T-cell (primary cell): ENCODE results near the gene STAC. TPM values are rescaled to one million over a fixed set of nuclear protein-coding genes. Genes with fewer than 3 reads are reported as not detected.
"Not testable (repeated sequence)": the region's sequence is repeated elsewhere in the genome, so short reads cannot be mapped to it uniquely, and the experiment has no call there.

ENCODE experiments used
- ATAC-seq, 4 experiments: fragments of 200-7000 bp in 3 of 4; fragments of 150-1000 bp in 1 of 4; cut with Tn5 transposase; replicated peaks in 1 of 4; 1 replicate in 3 of 4; 2 replicates in 1 of 4; pipeline ENCODE4 v1.10.0; 2021; ENCODE audit warnings: moderate library complexity in 3 of 4, mild to moderate bottlenecking in 2 of 4, moderate number of reproducible peaks in 1 of 4
- CTCF ChIA-PET, 2 donors: fragments of 300-600 bp; sonication (Branson Sonifier 250); formaldehyde crosslinking; loops; one replicate each; lab custom pipeline; 2022; ENCODE audit warnings: antibody characterized with exemption in 2 of 2; lab: Charles Lee
- POLR2A ChIA-PET, 2 donors: fragments of 300-600 bp; sonication (Branson Sonifier 250); formaldehyde crosslinking; loops; one replicate each; lab custom pipeline; 2022; ENCODE audit warnings: antibody characterized with exemption in 2 of 2; lab: Charles Lee
- DNase-seq, 35 experiments: peaks; one replicate each; pipeline versions ENCODE4 v3.0.0 to v3.0.0-alpha.2; 2013 to 2023
- H3K27ac ChIP-seq: one replicate; pipeline ENCODE4 v1.5.1; 2013; ENCODE audit warnings: low read length
- H3K27me3 ChIP-seq, 2 experiments: replicated peaks in 1 of 2; 1 replicate in 1 of 2; 2 replicates in 1 of 2; pipeline versions ENCODE4 v1.6.1 to v1.7.0; 2013; ENCODE audit warnings: low read length in 1 of 2, mixed read lengths in 1 of 2; ENCODE audit not compliant: control insufficient read depth in 2 of 2, insufficient read depth in 2 of 2; ENCODE audit errors: extremely low read depth in 1 of 2
- H3K36me3 ChIP-seq, 2 donors: 1 replicate in 1 of 2; 2 replicates in 1 of 2; pipeline versions ENCODE4 v1.6.1 to v1.7.0; 2013; ENCODE audit warnings: low read length in 1 of 2; ENCODE audit not compliant: control insufficient read depth in 2 of 2, insufficient read depth in 1 of 2; ENCODE audit errors: extremely low read depth in 1 of 2
- H3K4me1 ChIP-seq, 2 experiments: 1 replicate in 1 of 2; 2 replicates in 1 of 2; pipeline versions ENCODE4 v1.6.1 to v1.7.0; 2013; ENCODE audit warnings: low read length in 2 of 2, mixed read lengths in 1 of 2; ENCODE audit not compliant: insufficient read depth in 2 of 2, control insufficient read depth in 1 of 2; ENCODE audit errors: extremely low read depth in 1 of 2
- H3K4me3 ChIP-seq, 2 donors: 1 replicate in 1 of 2; 2 replicates in 1 of 2; pipeline versions ENCODE4 v1.5.1 to v1.7.0; 2013; ENCODE audit warnings: mild to moderate bottlenecking in 2 of 2, low read length in 1 of 2, moderate library complexity in 1 of 2; ENCODE audit not compliant: control insufficient read depth in 1 of 2; ENCODE audit errors: extremely low read depth in 1 of 2
- H3K9me3 ChIP-seq: 2 replicates; pipeline ENCODE4 v1.7.0; 2013
- H3K27ac Mint-ChIP-seq, 2 donors: one replicate each; pipeline ENCODE4 v1.8.0; 2020 to 2021; ENCODE audit warnings: mild to moderate bottlenecking in 2 of 2, mixed read lengths in 2 of 2
- H3K27me3 Mint-ChIP-seq, 2 donors: one replicate each; pipeline ENCODE4 v1.8.0; 2021 to 2022; ENCODE audit warnings: mixed read lengths in 2 of 2
- H3K36me3 Mint-ChIP-seq: one replicate; pipeline ENCODE4 v1.8.0; 2021; ENCODE audit warnings: mixed read lengths
- H3K4me1 Mint-ChIP-seq, 3 donors: one replicate each; pipeline ENCODE4 v1.8.0; 2020 to 2022; ENCODE audit warnings: mixed read lengths in 3 of 3, mild to moderate bottlenecking in 1 of 3
- H3K4me3 Mint-ChIP-seq, 3 donors: one replicate each; pipeline ENCODE4 v1.8.0; 2020 to 2022; ENCODE audit warnings: mild to moderate bottlenecking in 3 of 3, mixed read lengths in 3 of 3, moderate library complexity in 3 of 3
- H3K9me3 Mint-ChIP-seq, 3 donors: one replicate each; pipeline ENCODE4 v1.8.0; 2020 to 2022; ENCODE audit warnings: mixed read lengths in 3 of 3
- WGBS: methylation state at CpG from one replicate; pipeline ENCODE4 v1.1.5; 2013; ENCODE audit warnings: missing lambda C conversion rate; ENCODE audit not compliant: insufficient coverage; 5-methylcytosine and 5-hydroxymethylcytosine counted together
- total RNA-seq, 35 experiments: library from RNA in 6 of 35; stranded (reverse) in 6 of 35; fragments of 120-200 nt in 1 of 35; gene quantifications; one replicate each; pipeline versions ENCODE4 v1.2.1 to v1.2.4 and lab custom pipeline; 2013 to 2026

The STAC gene
- total RNA-seq, 5 donors from 2014 or later (not counting 1 experiment from before 2014, with no cell fraction given): 0.09 to 0.10 TPM; not detected in 3

- Mint-ChIP-seq H3K27ac (no peak overlapping the region), H3K4me3 (no peak overlapping the region), H3K4me1 (no peaks in the 10 kb centered on the region), H3K27me3 (peaks cover 3 to 4% of the 10 kb centered on the region in 2 donors), H3K36me3 (no peaks in the 10 kb centered on the region), H3K9me3 (peaks cover 0 to 5% (median 4%) of the 10 kb centered on the region in 3 donors)
- Histone ChIP-seq H3K27me3 (no peaks in the 10 kb centered on the region), H3K4me3 (no peak overlapping the region), H3K36me3 (no peaks in the 10 kb centered on the region), H3K27ac (no peak overlapping the region), H3K9me3 (no peaks in the 10 kb centered on the region), H3K4me1 (no peaks in the 10 kb centered on the region)
- no peak for DNase-seq
- no peak for ATAC-seq
- ChIA-PET CTCF (no interaction called here), POLR2A (no interaction called here)
- WGBS: 67% methylated on average over 1 of the region's 1 CpG
Observed at GRCh38 chr3:36562945-36563344, 182.6 kb downstream of the STAC start.

GRCh38 chr3:36575241-36575640 lies 194.9 kb downstream of the STAC start:
- Histone ChIP-seq H3K27me3 (no peaks in the 10 kb centered on the region), H3K4me1 (no peaks in the 10 kb centered on the region), H3K4me3 (no peak overlapping the region), H3K36me3 (no peaks in the 10 kb centered on the region), H3K27ac (no peak overlapping the region), H3K9me3 (no peaks in the 10 kb centered on the region)
- H3K4me1 Mint-ChIP-seq: no peaks in the 10 kb centered on the region
- ATAC-seq (no peak), DNase-seq (no peak)
- no CpG with 5 or more reads among the region's 2 CpGs for WGBS
- no peak overlapping the region for H3K27ac Mint-ChIP-seq
- ChIA-PET CTCF (no interaction called here), POLR2A (no interaction called here)
- no peaks in the 10 kb centered on the region for H3K27me3 Mint-ChIP-seq
- peaks cover 15 to 23% (median 19%) of the 10 kb centered on the region in 3 donors for H3K9me3 Mint-ChIP-seq
- no peaks in the 10 kb centered on the region for H3K36me3 Mint-ChIP-seq
- no peak overlapping the region for H3K4me3 Mint-ChIP-seq

GRCh38 chr3:36578418-36578817 lies 198.1 kb downstream of the STAC start:
- H3K4me3 Mint-ChIP-seq, ATAC-seq, H3K4me3 ChIP-seq, H3K27me3 Mint-ChIP-seq, DNase-seq, H3K36me3 Mint-ChIP-seq, H3K4me1 ChIP-seq, H3K27me3 ChIP-seq, H3K4me1 Mint-ChIP-seq, H3K9me3 ChIP-seq, CTCF ChIA-PET, POLR2A ChIA-PET, H3K27ac Mint-ChIP-seq, H3K36me3 ChIP-seq, H3K27ac ChIP-seq: not testable (repeated sequence)
- peaks cover 15 to 26% (median 19%) of the 10 kb centered on the region in 3 donors for H3K9me3 Mint-ChIP-seq
- WGBS: no CpG with 5 or more reads among the region's 4 CpGs

GRCh38 chr3:36579746-36580145 lies 199.4 kb downstream of the STAC start:
- H3K36me3 ChIP-seq: no peaks in the 10 kb centered on the region
- H3K27ac ChIP-seq: no peak overlapping the region
- ChIA-PET CTCF (no interaction called here), POLR2A (no interaction called here)
- no peaks in the 10 kb centered on the region for H3K9me3 ChIP-seq
- Mint-ChIP-seq H3K36me3 (no peaks in the 10 kb centered on the region), H3K4me3 (no peak overlapping the region), H3K9me3 (peaks cover 8 to 21% (median 19%) of the 10 kb centered on the region in 3 donors), H3K27ac (no peak overlapping the region), H3K4me1 (no peaks in the 10 kb centered on the region), H3K27me3 (peaks cover 0 to 2% of the 10 kb centered on the region in 2 donors)
- H3K27me3 ChIP-seq: no peaks in the 10 kb centered on the region
- H3K4me1 ChIP-seq: no peaks in the 10 kb centered on the region
- no CpG with 5 or more reads among the region's 1 CpG for WGBS
- ATAC-seq (no peak), DNase-seq (no peak)
- no peak overlapping the region for H3K4me3 ChIP-seq

GRCh38 chr3:36580716-36581115 lies 200.4 kb downstream of the STAC start:
- H3K36me3 Mint-ChIP-seq: no peaks in the 10 kb centered on the region
- POLR2A ChIA-PET: no interaction called here
- H3K4me3 ChIP-seq: no peak overlapping the region
- peaks cover 11 to 21% (median 19%) of the 10 kb centered on the region in 3 donors for H3K9me3 Mint-ChIP-seq
- H3K4me3 Mint-ChIP-seq: no peak overlapping the region
- DNase-seq (no peak), ATAC-seq (no peak)
- H3K27ac ChIP-seq: no peak overlapping the region
- no peaks in the 10 kb centered on the region for H3K27me3 ChIP-seq
- no peaks in the 10 kb centered on the region for H3K9me3 ChIP-seq
- no peak overlapping the region for H3K27ac Mint-ChIP-seq
- no peaks in the 10 kb centered on the region for H3K36me3 ChIP-seq
- H3K4me1 ChIP-seq: no peaks in the 10 kb centered on the region
- WGBS: 64% methylated on average over 2 of the region's 2 CpGs
- peaks cover 0 to 2% of the 10 kb centered on the region in 2 donors for H3K27me3 Mint-ChIP-seq
- CTCF ChIA-PET: interaction anchor here in 1 of 2 donors (0.7 kb wide), 1 partner anchor 803 kb away, joined by 3 read pairs; no protein-coding TSS in a partner anchor
- no peaks in the 10 kb centered on the region for H3K4me1 Mint-ChIP-seq

GRCh38 chr3:36591959-36592358 lies 211.7 kb downstream of the STAC start:
- no peaks in the 10 kb centered on the region for H3K36me3 Mint-ChIP-seq
- H3K27me3 Mint-ChIP-seq: peaks cover 3 to 13% of the 10 kb centered on the region in 2 donors
- DNase-seq: no peak
- no peak overlapping the region for H3K4me3 ChIP-seq
- no peak overlapping the region for H3K4me3 Mint-ChIP-seq
- no peak for ATAC-seq
- no peaks in the 10 kb centered on the region for H3K4me1 Mint-ChIP-seq
- POLR2A ChIA-PET: no interaction called here
- no peaks in the 10 kb centered on the region for H3K36me3 ChIP-seq
- H3K27ac ChIP-seq: no peak overlapping the region
- CTCF ChIA-PET: no interaction called here
- H3K27me3 ChIP-seq: no peaks in the 10 kb centered on the region
- 80% methylated on average over 1 of the region's 3 CpGs for WGBS
- H3K9me3 Mint-ChIP-seq: peaks cover under 1 to 6% (median 1%) of the 10 kb centered on the region in 3 donors
- no peaks in the 10 kb centered on the region for H3K9me3 ChIP-seq
- H3K4me1 ChIP-seq: no peaks in the 10 kb centered on the region
- H3K27ac Mint-ChIP-seq: no peak overlapping the region

GRCh38 chr3:36595511-36595910 lies 215.2 kb downstream of the STAC start:
- H3K27ac ChIP-seq: no peak overlapping the region
- 88% methylated on average over 1 of the region's 1 CpG for WGBS
- H3K27me3 ChIP-seq: no peaks in the 10 kb centered on the region
- Mint-ChIP-seq H3K4me1 (no peaks in the 10 kb centered on the region), H3K9me3 (no peaks in the 10 kb centered on the region), H3K27ac (no peak overlapping the region), H3K4me3 (no peak overlapping the region), H3K36me3 (no peaks in the 10 kb centered on the region), H3K27me3 (peaks cover 3 to 18% of the 10 kb centered on the region in 2 donors)
- H3K36me3 ChIP-seq: no peaks in the 10 kb centered on the region
- H3K4me3 ChIP-seq: no peak overlapping the region
- ATAC-seq (no peak), DNase-seq (no peak)
- H3K9me3 ChIP-seq: no peaks in the 10 kb centered on the region
- POLR2A ChIA-PET: no interaction called here
- CTCF ChIA-PET: no interaction called here
- H3K4me1 ChIP-seq: no peaks in the 10 kb centered on the region
